CD4-positive, alpha-beta T cell treated with Interleukin-15 for 4 hours (primary cell): ENCODE results near the gene ETF1.

Source experiments
- DNase-seq: peaks from one replicate; pipeline ENCODE4 v3.0.0-alpha.2; 2020; ENCODE audit warnings: low spot score

The ETF1 gene

DNA sequence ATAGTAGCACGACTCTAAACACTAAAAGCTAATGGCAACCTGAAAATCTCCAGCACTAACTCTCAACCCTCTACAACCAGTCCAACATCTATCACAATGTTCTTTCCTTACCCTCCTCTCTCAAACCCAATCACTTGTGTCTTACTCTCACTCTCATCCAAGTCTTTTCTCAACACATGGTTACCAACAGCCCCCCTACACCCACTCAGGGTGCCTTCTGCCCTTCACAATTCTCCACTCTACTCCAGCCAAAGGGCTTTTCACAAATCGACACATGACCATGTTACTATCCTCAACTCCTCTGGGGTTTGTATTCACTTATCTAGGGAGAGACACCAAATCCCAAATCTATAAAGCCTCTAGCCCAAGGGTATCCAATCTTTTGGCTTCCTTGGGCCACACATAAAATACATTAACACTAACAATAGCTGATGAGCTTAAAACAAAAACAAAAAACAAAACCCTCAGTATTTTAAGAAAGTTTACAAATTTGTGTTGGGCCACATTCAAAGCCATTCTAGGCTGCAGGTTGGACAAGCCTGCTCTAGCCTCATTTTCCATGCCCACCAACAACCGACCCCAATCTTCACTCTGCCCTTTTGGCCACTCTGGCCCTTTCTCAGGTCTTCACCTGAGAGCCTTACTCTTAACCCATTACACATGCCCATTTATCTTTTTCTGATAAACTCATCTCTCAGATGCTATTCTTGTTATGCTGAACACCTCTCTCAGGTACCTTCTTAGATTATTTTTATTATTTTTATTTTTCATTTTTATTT, 20.5 kb upstream of the ETF1 start:
- no peak for DNase-seq

DNA sequence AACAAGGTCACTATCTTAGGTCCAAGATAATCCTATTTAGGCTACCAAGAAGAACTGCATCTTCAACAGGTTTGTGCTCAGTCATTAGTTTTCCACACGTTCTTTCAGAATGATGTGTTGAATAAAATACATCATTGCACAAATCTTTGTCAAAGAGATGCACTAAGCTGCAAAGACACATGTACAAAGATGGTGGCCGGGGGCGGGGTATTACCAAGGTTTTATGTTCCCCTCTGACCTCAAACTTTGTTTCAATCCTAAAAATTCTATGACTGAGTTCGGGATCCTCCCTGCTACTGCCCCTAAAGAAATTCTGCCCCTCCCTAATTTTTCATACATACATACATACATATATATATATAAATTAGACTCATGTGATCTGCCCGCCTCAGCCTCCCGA, 17.9 kb upstream of the ETF1 start:
- no peak for DNase-seq

DNA sequence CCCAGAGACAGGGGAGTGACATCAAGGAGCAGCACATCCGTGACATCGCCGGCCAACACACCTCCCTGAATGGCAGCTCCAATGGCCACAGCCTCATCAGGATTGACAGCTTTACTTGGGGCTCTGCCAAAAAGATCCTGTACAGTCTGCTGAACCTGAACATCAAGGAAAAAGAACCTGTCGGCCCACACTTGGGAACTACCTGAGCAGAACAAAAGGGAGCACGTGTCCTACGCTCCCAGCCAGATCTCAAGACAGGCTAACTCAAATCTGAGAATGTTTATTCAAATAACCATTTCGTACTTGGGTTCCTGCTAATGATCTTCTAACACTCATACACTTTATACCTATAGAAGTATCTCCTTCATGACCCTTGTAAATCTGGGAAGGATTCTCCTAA, 16.9 kb upstream of the ETF1 start:
- no peak for DNase-seq

GRCh38 chr5:138557677-138558076, 14.6 kb upstream of the ETF1 start:
- no peak for DNase-seq

DNA sequence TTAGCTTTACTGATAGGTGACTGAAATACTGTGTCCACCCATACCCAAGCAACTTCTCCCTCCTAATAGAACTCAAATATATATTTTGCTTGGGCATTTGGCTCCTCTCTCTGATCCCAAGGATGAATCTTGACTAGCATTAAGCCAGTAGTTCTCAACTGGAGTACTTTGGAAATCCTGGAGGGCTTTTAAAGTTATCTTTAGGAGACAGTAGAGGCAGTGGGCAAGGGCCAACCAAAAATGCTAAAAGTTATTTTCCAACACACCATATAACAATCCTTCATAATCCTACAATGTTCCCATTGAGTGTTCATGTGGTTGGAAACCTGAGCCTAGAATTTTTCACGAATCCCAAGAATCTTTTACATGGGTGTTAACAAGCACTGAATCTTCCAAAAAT, 11.1 kb upstream of the ETF1 start:
- DNase-seq = no peak

DNA sequence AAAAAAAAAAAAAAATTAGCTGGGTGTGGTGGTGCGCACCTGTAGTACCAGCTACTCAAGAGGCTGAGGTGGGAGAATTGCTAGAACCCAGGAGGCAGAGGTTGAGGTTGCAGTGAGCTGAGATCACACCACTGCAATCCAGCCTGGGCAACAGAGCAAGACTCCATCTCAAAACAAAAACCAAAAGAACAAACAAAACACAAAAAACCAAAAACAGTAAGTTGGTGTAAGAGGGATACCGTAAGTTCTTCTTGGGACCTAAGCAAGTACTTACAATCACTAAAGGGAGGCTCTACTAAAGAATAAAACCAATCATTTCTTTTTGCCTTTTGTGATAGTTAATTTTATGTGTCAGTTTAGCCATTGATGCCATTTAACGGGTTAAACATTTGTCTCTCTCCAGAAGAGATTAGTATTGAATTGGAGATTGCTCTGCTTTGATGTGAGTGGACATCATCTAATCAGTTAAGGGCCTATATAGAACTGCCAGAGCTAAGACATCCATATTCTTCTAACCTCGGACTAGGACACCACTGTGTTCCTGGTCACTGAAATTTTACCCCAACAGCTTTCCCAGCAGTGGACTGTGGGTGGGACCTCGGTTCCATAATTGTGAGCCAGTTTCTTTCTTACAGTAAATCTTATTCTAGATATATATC, 10.5 kb upstream of the ETF1 start:
- DNase-seq = no peak

GRCh38 chr5:138552657-138553056, 9.6 kb upstream of the ETF1 start:
- no peak for DNase-seq

DNA sequence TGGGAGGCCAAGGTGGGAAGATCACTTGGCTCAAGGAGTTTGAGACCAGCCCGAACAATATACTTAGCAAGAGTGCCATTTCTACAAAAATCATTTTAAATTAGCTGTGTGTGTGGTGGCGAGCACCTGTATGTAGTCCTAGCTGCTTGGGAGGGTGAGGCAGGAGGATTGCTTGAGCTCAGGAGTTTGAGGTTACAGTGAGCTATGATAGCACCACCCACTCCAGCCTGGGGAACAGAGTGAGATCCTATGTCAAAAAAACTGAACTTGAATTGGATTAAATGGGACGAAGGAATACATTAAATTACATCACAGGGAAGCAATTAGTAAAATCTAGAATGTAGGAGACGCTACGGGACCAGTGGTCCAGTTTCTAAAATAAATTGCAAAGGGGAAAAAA, 6.4 kb upstream of the ETF1 start:
- no peak for DNase-seq

DNA sequence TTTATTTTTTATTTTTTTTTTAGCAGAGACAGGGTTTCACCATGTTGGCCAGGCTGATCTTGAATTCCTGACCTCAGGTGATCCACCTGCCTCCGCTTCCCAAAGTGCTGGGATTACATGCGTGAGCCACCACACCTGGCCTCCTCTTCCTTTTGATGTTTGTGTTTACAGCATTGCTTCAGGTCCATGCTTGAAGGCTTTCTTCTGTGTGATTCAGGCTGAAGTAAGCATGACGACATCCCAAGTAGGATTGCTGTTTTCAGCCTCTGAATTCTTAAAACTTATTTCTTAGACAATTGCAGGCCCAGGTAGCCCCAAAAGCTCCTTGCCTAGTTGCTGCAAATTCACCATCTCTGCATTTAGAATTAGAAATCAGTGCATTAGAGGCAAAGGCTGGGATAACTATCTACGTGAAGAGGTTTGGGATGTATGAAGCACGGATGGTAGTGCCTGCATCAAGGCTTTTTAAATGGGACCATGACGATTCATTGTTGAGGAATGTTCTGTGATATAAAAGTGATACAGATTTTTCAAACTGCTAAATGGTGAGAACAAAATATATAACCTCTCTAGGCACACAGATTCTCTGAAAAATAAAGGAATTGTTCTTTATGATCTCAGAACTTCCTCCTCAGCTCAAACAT, 3.0 kb upstream of the ETF1 start:
- DNase-seq = no peak

- DNase-seq = no peak
Observed at GRCh38 chr5:138544181-138545134, 1.4 kb upstream of the ETF1 start.

GRCh38 chr5:138543730-138544104, 681 bp upstream of the ETF1 start:
- no peak for DNase-seq

GRCh38 chr5:138542180-138542955, 668 bp downstream of the ETF1 start:
- DNase-seq = no peak

DNA sequence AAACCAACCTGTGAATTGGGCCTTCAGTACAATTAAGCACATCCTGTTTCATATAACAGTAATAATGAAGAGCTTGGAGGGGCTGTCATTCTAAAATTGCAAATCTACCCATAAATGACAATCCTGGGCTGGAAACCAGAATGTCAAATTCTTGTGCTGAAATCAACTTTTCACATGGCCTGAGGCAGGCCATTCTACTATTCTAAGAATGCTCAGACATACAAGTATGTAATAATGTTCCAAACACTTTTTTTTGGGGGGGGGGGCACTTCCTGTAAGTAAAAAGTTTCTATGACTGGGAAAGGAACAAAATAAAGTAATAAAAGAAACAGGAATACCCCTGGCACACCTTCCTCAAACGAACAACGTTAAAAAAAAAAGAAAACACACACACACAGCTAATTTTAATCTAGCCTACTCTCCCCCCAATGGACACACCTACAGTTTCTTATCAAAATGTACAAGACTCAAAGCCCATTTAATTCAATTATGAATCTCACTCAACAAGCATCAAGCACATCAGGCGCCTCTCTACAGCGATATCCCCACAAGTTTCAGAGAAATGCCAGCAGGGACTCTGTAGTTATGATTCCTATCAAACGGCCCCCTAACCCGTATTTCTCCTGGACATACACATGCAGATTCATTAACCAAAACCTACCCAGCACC, 1.4 kb downstream of the ETF1 start:
- DNase-seq = no peak

- DNase-seq = no peak
Observed at GRCh38 chr5:138539791-138540190, 3.2 kb downstream of the ETF1 start.

DNA sequence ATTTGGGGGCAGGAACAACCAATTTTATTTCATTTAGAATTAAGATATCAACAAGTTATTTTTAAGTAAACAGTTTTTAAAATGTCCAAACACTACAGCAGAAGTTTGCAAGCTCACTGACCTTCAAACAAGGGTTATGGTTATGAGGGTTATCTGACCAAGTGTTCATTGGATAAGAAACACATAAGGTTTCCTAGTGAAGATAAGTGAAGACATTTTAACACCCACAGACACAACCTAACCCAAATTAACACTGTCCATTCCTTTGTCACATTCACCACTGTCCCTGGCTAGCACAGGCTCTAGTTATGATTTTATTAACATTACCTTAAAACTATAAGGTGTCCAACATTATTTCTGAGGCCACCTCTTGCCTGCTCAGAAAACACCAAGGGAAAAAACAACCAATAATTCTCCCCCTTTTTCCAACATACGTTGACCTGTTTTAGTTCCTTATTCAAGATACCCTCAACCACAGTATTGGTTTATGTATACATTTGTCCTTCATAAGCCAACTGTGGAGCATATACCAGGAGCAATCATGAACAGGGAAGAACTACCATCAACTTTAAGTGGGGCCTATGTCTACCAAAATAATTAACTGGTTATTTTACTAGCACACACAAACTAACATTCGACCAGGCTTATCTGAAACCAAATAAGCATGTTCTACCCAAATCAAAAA, 4.0 kb downstream of the ETF1 start:
- DNase-seq = no peak

DNA sequence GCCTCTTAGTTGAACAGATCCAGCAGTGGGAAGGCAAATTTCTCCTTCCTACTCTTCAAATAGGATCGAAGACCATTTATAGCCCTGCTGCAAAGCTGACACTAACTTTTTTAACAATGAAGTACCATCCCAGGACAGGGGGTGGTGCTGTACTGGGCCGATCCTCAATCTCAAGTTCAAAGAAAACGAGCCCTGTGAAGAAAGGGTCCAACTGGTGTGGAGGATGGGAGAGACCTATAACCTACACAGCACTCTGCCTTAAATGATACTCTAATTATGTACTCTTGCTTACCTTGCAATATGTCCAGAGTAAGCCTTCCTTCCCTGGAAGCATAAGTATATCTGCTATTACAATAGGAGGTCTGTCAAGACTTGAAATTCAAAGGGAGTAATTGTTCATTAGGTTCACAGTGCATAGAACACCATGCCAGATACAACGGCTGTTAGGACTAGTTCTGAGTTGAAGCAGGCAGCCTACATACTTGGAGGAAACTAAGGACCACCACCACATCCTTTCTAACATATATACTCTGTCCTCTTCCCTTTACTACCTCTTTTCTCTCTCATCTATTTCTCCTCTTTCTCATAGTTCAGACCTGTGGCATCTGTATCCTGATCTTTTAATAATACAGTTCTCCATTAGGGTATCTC, 6.2 kb downstream of the ETF1 start:
- DNase-seq = no peak

DNA sequence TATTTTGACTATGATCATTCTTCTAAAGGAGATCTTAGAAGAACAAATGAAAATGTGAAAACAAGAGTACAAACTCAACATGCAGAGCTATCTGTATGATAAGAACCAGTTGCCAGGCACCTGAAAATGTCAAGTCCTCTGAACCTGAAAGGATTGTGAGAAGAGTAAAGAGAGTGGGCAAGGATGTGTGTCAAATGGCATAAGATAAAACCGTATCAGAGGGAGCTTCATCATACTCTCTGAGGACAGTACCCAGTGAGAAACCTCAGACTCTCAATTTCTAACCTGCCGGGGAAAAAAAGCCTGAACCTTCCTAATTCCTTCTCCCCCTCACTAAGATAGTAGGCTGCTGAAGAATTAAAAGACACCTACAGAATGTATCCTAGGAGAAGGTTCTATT, 6.8 kb downstream of the ETF1 start:
- DNase-seq = no peak

DNA sequence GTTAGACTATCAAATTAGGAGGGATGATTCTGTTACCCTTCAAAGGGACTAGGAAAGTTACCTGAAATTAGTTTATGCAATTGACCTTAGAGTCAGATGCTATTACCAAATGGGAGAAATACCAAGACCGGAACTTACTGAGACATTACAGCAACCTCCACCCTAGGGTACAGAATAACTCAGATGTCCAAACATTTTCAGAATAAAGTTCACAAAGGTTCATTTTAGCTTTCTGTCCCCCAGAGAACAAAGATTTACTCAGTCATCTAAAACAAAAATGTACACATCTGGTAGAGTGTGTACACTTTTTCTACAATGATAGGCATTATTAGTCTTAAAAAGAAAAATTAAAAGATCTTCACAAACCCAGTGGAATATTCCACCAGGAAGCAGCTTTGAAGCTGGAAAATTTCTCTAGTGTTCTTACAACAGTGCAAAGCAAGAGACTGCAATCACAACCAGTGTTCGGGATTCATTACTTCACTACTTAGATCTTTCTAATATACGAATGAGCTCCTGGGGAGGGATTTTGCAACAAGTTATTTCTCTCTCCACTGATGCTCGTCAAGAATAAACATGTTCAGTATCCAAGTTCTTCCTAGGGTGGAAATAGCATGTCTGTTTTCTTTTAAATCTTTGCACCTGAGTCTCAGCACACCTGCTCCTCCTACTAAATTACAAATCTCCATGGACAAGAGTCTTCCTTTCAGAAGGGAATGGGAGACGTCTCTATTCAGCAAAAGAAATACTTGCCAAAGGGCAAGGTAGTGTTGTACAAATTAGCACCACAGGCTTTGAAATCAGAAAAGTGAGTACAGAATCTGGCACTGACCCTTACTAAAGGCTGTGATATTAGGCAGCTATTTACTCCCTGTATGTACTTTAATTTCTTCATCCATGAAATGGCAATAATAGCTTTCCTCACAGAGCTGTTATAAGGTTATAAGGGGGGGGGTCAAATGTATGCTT, 8.8 kb downstream of the ETF1 start:
- DNase-seq = no peak

DNA sequence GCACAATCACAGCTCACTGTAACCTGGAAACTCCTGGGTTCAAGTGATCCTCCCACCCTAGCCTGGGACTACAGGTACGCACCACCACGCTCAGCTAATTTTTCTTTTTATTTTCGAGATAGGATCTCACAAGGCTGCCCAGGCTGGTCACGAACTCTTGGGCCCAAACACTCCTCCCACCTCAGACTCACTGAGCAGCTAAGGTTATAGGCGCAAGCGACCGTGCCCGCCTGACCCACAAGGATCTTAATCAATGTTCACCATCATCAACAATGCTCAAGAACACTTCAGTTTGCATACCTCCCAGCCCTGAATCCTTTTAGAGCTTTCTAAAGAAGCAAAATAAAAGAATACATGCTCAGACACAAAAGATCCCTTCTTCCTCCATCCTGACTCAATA, 13.2 kb downstream of the ETF1 start:
- no peak for DNase-seq
